Measurements from ENCODE around the gene TMIGD2. TPM values are rescaled to one million over a fixed set of nuclear protein-coding genes. Genes with fewer than 3 reads are reported as not detected.

Gene TMIGD2
- total and polyA plus RNA-seq, 2 of the 4 experiments (the other 2 are of a cell fraction) = not detected

- Histone ChIP-seq H2AK9ac (replicated peaks; ENCODE audit: low read depth, low read length, poor library complexity) (peak overlapping the region; percentile 81), H2BK5ac (ENCODE audit: low read depth, low read length, poor library complexity, severe bottlenecking) (no peak overlapping the region), H2BK120ac (ENCODE audit: low read depth, low read length) (no peak overlapping the region), H2AK5ac (ENCODE audit: low read depth, low read length) (no peak overlapping the region), H3K4me3 (ENCODE audit: insufficient read depth, low read depth, low read length) (peak overlapping the region; percentile 38), H3K79me1 (ENCODE audit: low read depth in 1 of 2, low read length in 2 of 2) (no peaks in the 10 kb centered on the region), H3K4me2 (ENCODE audit: low read depth, low read length) (peak overlapping the region; percentile 89), H3K36me3 (ENCODE audit: control insufficient read depth, insufficient read depth, low read length) (no peaks in the 10 kb centered on the region), H3K14ac (replicated peaks; ENCODE audit: low read depth, low read length) (no peak overlapping the region), H3K23ac (ENCODE audit: low read depth, low read length) (no peak overlapping the region), H3K4me1 (ENCODE audit: control insufficient read depth, insufficient read depth, low read length) (no peaks in the 10 kb centered on the region), H2AFZ (replicated peaks; ENCODE audit: low read length, poor library complexity) (peak overlapping the region; percentile 81), H3K27me3 (ENCODE audit: control insufficient read depth, insufficient read depth, low read length) (no peaks in the 10 kb centered on the region; the same call in 1 of the 2 replicates), H3K4ac (ENCODE audit: low read depth, low read length) (no peak overlapping the region), H4K91ac (ENCODE audit: insufficient read depth, low read depth, low read length) (no peak overlapping the region), H4K20me1 (ENCODE audit: insufficient read depth, low read length) (no peaks in the 10 kb centered on the region), H3K9me3 (ENCODE audit: control insufficient read depth, insufficient read depth, low read length) (no peaks in the 10 kb centered on the region), H3K18ac (ENCODE audit: low read depth, low read length) (no peak overlapping the region), H3K9ac (ENCODE audit: low read depth, low read length) (no peak overlapping the region), H4K5ac (ENCODE audit: low read depth, low read length) (peak overlapping the region; percentile 4; the same call in 1 of the 2 replicates), H2BK20ac (ENCODE audit: low read depth, low read length) (no peak overlapping the region), H3K56ac (ENCODE audit: extremely low read depth, insufficient read depth, low read length) (no peak overlapping the region), H4K8ac (ENCODE audit: low read depth in 2 of 2, low read length in 2 of 2) (peak overlapping the region in 1 of 2 experiments; percentile 46; a peak in 1 of 4 replicates), H3K27ac (ENCODE audit: insufficient read depth, low read length) (no peak overlapping the region), H3K9me1 (ENCODE audit: insufficient read depth, low read length) (no peaks in the 10 kb centered on the region), H2BK15ac (ENCODE audit: low read depth, low read length) (no peak overlapping the region)
- 7% methylated on average over 31 of the region's 49 CpGs; no CpG with 5 or more reads in 1 of the 2 experiments for WGBS, 2 experiments (ENCODE audit: extremely low coverage in 2 of 2, insufficient read length in 1 of 2)
- 0 out of 2 replicates have a peak, but pooled peaks have one; percentile 31 for TF ChIP-seq CTCF (conservative IDR thresholded peaks at IDR 0.05; ENCODE audit: low read depth, low read length)
- TF ChIP-seq CEBPB (IDR thresholded peaks at IDR 0.05; ENCODE audit: low read depth, low read length) = no peak
- TF ChIP-seq MAZ (IDR thresholded peaks at IDR 0.05; ENCODE audit: borderline replicate concordance, low read depth, low read length) = peak; percentile 9; the same call in 1 of the 2 replicates
- DNase-seq (peak; percentile 74), ATAC-seq (ENCODE audit: low read depth) (peak; percentile 90)
- BruUV-seq (replicated peaks) = no TSS peak
- dilution Hi-C loops (cut with HindIII; ENCODE audit: low sequenced_read_pairs, unreplicated experiment) (no loop called here), in situ Hi-C loops (cut with MboI; ENCODE audit: low sequenced_read_pairs) (no loop called here), intact Hi-C loops (cut with micrococcal nuclease) (no loop called here)
- ChIA-PET POLR2A (ENCODE audit: unreplicated experiment) (interaction anchor here (0.5 kb wide), 1 partner anchor 63 kb away, joined by 3 read pairs; no protein-coding TSS in a partner anchor), CTCF (no interaction called here)
Observed at GRCh38 chr19:4328243-4328990, 26.2 kb upstream of the TMIGD2 start.
